Measurements from ENCODE around the gene SP1.

Gene SP1

GRCh38 chr12:53334822-53335221 lies 45.2 kb upstream of the SP1 start:
- DNase-seq (ENCODE audit: low read depth), result no peak
- TF ChIP-seq, protein P1, sequence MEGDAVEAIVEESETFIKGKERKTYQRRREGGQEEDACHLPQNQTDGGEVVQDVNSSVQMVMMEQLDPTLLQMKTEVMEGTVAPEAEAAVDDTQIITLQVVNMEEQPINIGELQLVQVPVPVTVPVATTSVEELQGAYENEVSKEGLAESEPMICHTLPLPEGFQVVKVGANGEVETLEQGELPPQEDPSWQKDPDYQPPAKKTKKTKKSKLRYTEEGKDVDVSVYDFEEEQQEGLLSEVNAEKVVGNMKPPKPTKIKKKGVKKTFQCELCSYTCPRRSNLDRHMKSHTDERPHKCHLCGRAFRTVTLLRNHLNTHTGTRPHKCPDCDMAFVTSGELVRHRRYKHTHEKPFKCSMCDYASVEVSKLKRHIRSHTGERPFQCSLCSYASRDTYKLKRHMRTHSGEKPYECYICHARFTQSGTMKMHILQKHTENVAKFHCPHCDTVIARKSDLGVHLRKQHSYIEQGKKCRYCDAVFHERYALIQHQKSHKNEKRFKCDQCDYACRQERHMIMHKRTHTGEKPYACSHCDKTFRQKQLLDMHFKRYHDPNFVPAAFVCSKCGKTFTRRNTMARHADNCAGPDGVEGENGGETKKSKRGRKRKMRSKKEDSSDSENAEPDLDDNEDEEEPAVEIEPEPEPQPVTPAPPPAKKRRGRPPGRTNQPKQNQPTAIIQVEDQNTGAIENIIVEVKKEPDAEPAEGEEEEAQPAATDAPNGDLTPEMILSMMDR (IDR thresholded peaks at IDR 0.05; ENCODE audit: low read depth, low read length), result no peak
- TF ChIP-seq MAX (IDR thresholded peaks at IDR 0.05; ENCODE audit: low read depth, low read length) (no peak), POLR2A (IDR thresholded peaks at IDR 0.05; ENCODE audit: extremely low read depth, insufficient read length) (no peak), MYC (IDR thresholded peaks at IDR 0.05; ENCODE audit: low read depth, low read length) (no peak)
- H3K4me3 ChIP-seq (ENCODE audit: low read depth, low read length), result no peak overlapping the region

- no peak within 1 kb of the TSS for H3K4me3 ChIP-seq (ENCODE audit: low read depth, low read length)
- TF ChIP-seq MAX (IDR thresholded peaks at IDR 0.05; ENCODE audit: low read depth, low read length) (no peak), MYC (IDR thresholded peaks at IDR 0.05; ENCODE audit: low read depth, low read length) (no peak), POLR2A (IDR thresholded peaks at IDR 0.05; ENCODE audit: extremely low read depth, insufficient read length) (no peak)
- TF ChIP-seq, protein P1 (IDR thresholded peaks at IDR 0.05; ENCODE audit: low read depth, low read length), result no peak
- DNase-seq (ENCODE audit: low read depth), result peak; percentile 68
Observed at GRCh38 chr12:53336181-53336681, 43.7 kb upstream of the SP1 start, which contains the start of gene SP7. TSS of gene SP7 (minus strand) at chr12:53336354. CDS start at chr12:53335646, 708 bp downstream.

- DNase-seq (ENCODE audit: low read depth), result no peak
- H3K4me3 ChIP-seq (ENCODE audit: low read depth, low read length), result no peak overlapping the region
- TF ChIP-seq MAX (IDR thresholded peaks at IDR 0.05; ENCODE audit: low read depth, low read length) (no peak), POLR2A (IDR thresholded peaks at IDR 0.05; ENCODE audit: extremely low read depth, insufficient read length) (no peak), MYC (IDR thresholded peaks at IDR 0.05; ENCODE audit: low read depth, low read length) (no peak)
- TF ChIP-seq, protein P1 (IDR thresholded peaks at IDR 0.05; ENCODE audit: low read depth, low read length), result no peak
Observed at GRCh38 chr12:53338017-53338416, 42.0 kb upstream of the SP1 start.

DNA sequence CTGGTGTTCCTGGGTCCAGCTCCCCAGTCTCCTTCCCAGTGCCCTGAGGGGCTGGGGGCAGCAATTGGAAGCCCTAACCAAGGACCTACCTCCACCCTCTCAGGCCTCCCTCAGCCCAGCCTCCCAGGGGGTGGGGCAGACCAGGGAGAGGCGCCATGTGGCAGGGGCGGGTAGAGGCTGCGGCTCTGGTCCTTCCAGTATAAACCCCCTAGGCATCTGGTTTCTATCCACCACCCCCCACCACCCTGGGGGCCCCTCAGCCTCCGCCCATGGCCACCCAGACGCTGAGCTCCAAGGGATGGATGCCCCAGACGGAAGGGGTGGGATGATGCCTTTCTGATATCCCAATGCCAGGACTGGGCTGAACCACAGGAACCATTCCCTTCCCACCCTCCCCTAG lies 41.1 kb upstream of the SP1 start:
- H3K4me3 ChIP-seq (ENCODE audit: low read depth, low read length), result no peak overlapping the region
- no peak for DNase-seq (ENCODE audit: low read depth)
- no peak for TF ChIP-seq MYC (IDR thresholded peaks at IDR 0.05; ENCODE audit: low read depth, low read length)
- TF ChIP-seq MAX (IDR thresholded peaks at IDR 0.05; ENCODE audit: low read depth, low read length), result no peak
- no peak for TF ChIP-seq POLR2A (IDR thresholded peaks at IDR 0.05; ENCODE audit: extremely low read depth, insufficient read length)
- TF ChIP-seq, protein P1 (IDR thresholded peaks at IDR 0.05; ENCODE audit: low read depth, low read length), result no peak

DNA sequence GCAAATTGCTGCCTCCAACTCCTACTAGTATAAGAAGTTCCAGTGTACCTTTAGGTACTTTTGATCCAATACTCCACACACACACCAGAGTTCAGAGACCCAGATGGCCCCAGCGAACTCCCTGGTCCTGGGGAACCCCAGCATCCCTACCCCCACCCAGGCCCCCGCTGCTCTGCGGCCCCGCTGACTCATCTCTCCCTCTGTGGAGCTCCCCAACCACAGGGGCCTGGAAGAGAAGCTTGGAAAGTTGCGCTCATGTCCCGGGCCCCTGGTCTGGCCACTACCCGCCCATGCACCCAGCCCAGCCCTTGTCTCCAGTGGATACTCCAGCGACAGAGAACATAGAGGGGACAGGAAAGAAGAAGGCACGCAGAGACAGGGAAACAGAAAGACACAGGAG lies 39.6 kb upstream of the SP1 start:
- H3K4me3 ChIP-seq (ENCODE audit: low read depth, low read length), result no peak overlapping the region
- no peak for DNase-seq (ENCODE audit: low read depth)
- TF ChIP-seq, protein P1 (IDR thresholded peaks at IDR 0.05; ENCODE audit: low read depth, low read length), result no peak
- TF ChIP-seq POLR2A (IDR thresholded peaks at IDR 0.05; ENCODE audit: extremely low read depth, insufficient read length) (no peak), MYC (IDR thresholded peaks at IDR 0.05; ENCODE audit: low read depth, low read length) (no peak), MAX (IDR thresholded peaks at IDR 0.05; ENCODE audit: low read depth, low read length) (no peak)
